Smooth muscle cell (in vitro differentiated cells): Measurements from ENCODE around the gene BRD4. TPM values are rescaled to one million over a fixed set of nuclear protein-coding genes. Genes with fewer than 3 reads are reported as not detected.

Experiments
- DNase-seq: peaks from one replicate; lab custom pipeline; 2025; ENCODE audit not compliant: unreplicated experiment; lab: John Stamatoyannopoulos, UW
- H2AFZ ChIP-seq: fragments of 200-600 bp; sonication (generic); 2 replicates; pipeline ENCODE4 v1.6.0; 2016; ENCODE audit warnings: antibody characterized with exemption, low read depth, mild to moderate bottlenecking
- H3F3A ChIP-seq: fragments of 200-600 bp; sonication (generic); 2 replicates; pipeline ENCODE4 v1.6.0; 2017; ENCODE audit warnings: antibody characterized with exemption, low read depth
- H3K27ac ChIP-seq: fragments of 200-600 bp; sonication (generic); 2 replicates; pipeline ENCODE4 v1.5.1; 2016; ENCODE audit warnings: low read depth, mild to moderate bottlenecking
- H3K27me3 ChIP-seq: fragments of 200-600 bp; sonication (generic); 2 replicates; pipeline ENCODE4 v1.6.1; 2016; ENCODE audit warnings: low read depth, mild to moderate bottlenecking
- H3K36me3 ChIP-seq: fragments of 200-600 bp; sonication (generic); 2 replicates; pipeline ENCODE4 v1.5.1; 2016; ENCODE audit warnings: low read depth
- H3K4me1 ChIP-seq: fragments of 200-600 bp; sonication (generic); 2 replicates; pipeline ENCODE4 v1.5.1; 2016; ENCODE audit warnings: low read depth
- H3K4me2 ChIP-seq: fragments of 200-600 bp; sonication (generic); 2 replicates; pipeline ENCODE4 v1.6.0; 2016; ENCODE audit warnings: mild to moderate bottlenecking
- H3K4me3 ChIP-seq: fragments of 200-600 bp; sonication (generic); 2 replicates; pipeline ENCODE4 v1.5.1; 2016; ENCODE audit warnings: mild to moderate bottlenecking
- H3K79me2 ChIP-seq: fragments of 200-600 bp; sonication (generic); 2 replicates; pipeline ENCODE4 v1.6.0; 2016; ENCODE audit warnings: low read depth, mild to moderate bottlenecking
- H3K9ac ChIP-seq: fragments of 200-600 bp; sonication (generic); 2 replicates; pipeline ENCODE4 v1.6.0; 2016; ENCODE audit warnings: low read depth
- H3K9me3 ChIP-seq: fragments of 200-600 bp; sonication (generic); replicated peaks from 2 replicates; pipeline ENCODE4 v1.5.1; 2016; ENCODE audit warnings: low read depth
- H4K20me1 ChIP-seq: fragments of 200-600 bp; sonication (generic); 2 replicates; pipeline ENCODE4 v1.6.0; 2016; ENCODE audit warnings: low read depth
- WGBS: methylation state at CpG from one replicate; pipeline ENCODE4 v1.1.7; 2016; ENCODE audit warnings: low lambda C conversion rate; 5-methylcytosine and 5-hydroxymethylcytosine counted together
- polyA plus RNA-seq: library from polyadenylated mRNA; unstranded; fragments of >200 nt; fragmentation: Nextera tagmentation; extraction: Ambion mirVana; gene quantifications from 2 replicates; pipeline ENCODE4 v1.2.1, GENCODE V29; 2016
- total RNA-seq: library from RNA; depleted of rRNA; stranded (reverse); fragments of >200 nt; gene quantifications from 2 replicates; pipeline ENCODE4 v1.2.3, GENCODE V29; 2014
- TF ChIP-seq, protein P1 (sequence below): fragments of 200-600 bp; sonication (generic); IDR thresholded peaks from 2 replicates; pipeline ENCODE4 v1.5.1; 2017; ENCODE audit warnings: borderline replicate concordance, mild to moderate bottlenecking, antibody characterized with exemption; ENCODE audit not compliant: insufficient read depth, poor library complexity, severe bottlenecking

The BRD4 gene
- total and polyA plus RNA-seq, 2 experiments from 2014 or later: 24.1 to 102 TPM

DNA sequence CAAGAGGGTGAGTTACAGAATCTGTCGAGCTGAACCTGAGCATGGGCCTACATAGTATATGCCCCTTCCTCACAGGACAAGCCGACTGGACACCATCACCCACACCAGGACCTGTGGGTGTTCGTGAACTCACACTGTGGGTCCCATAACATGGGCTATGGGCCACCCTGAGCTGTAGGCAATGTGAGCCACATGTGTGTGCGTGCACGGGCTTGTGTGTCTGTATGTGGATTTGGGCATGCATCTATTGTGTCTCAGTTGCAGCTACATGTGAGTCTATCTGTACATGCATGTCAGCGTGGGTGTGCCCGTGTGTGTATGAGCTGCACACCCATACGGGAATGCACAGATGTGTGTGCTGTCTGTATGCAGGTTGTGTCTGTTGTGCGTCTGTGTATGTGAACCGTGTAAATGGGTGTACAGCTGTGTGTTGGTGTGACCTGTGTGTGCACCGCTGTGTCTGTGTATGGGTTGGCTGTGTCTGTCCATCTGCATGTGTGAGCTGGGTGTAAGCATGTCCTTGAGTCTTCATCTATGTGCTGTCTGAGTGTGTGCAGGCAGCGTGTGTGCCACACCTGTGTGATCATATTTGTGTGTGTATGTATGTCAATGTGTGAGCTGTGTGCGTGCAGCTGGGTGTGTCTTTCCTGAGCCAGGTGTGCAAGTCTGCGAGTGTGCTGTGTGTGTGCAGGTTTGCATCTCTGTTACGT lies 133.2 kb downstream of the BRD4 start:
- peak overlapping the region; percentile 99 for H3K4me2 ChIP-seq
- WGBS: 77% methylated on average over 15 of the region's 15 CpGs

DNA sequence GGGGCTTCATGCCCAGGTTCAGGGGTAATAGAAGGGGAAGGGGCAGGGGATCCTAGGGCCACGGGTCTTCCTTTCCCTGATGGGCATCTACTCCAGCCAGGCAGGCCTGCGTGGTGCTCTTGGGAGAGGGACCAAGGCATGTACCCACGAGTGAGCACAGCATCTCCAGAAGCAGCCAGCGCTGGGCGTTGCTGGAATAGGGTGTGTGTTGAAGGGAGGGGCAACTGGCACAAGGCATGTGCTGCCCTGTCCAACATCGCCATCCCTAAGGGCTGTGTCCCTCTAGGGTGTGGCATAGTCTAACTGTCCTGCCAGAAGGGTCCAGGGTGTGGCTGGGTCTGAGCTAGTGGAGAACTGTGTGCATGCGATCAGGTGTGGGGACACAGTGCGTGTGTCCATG lies 134.4 kb downstream of the BRD4 start:
- Histone ChIP-seq H2AFZ (no peak overlapping the region), H3K4me1 (peaks cover 8% of the 10 kb centered on the region), H3F3A (peaks cover 15% of the 10 kb centered on the region), H3K9ac (no peak overlapping the region), H3K27ac (no peak overlapping the region), H3K36me3 (no peaks in the 10 kb centered on the region), H3K4me2 (no peak overlapping the region), H3K79me2 (peaks cover 31% of the 10 kb centered on the region), H3K4me3 (no peak overlapping the region), H3K27me3 (no peaks in the 10 kb centered on the region), H3K9me3 (no peaks in the 10 kb centered on the region), H4K20me1 (peaks cover 55% of the 10 kb centered on the region)
- 88% methylated on average over 8 of the region's 8 CpGs for WGBS
- DNase-seq: no peak
- TF ChIP-seq, protein P1, sequence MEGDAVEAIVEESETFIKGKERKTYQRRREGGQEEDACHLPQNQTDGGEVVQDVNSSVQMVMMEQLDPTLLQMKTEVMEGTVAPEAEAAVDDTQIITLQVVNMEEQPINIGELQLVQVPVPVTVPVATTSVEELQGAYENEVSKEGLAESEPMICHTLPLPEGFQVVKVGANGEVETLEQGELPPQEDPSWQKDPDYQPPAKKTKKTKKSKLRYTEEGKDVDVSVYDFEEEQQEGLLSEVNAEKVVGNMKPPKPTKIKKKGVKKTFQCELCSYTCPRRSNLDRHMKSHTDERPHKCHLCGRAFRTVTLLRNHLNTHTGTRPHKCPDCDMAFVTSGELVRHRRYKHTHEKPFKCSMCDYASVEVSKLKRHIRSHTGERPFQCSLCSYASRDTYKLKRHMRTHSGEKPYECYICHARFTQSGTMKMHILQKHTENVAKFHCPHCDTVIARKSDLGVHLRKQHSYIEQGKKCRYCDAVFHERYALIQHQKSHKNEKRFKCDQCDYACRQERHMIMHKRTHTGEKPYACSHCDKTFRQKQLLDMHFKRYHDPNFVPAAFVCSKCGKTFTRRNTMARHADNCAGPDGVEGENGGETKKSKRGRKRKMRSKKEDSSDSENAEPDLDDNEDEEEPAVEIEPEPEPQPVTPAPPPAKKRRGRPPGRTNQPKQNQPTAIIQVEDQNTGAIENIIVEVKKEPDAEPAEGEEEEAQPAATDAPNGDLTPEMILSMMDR: no peak

More for the DNA sequence above, 133.2 kb downstream of the BRD4 start:
- Histone ChIP-seq H3K9me3 (no peaks in the 10 kb centered on the region), H3K27ac (peak overlapping the region; percentile 91), H3K4me1 (peaks cover 8% of the 10 kb centered on the region), H3K4me3 (peak overlapping the region; percentile 89), H3K9ac (peak overlapping the region; percentile 87), H3K27me3 (no peaks in the 10 kb centered on the region), H3K36me3 (no peaks in the 10 kb centered on the region), H2AFZ (no peak overlapping the region), H3K79me2 (peaks cover 23% of the 10 kb centered on the region), H4K20me1 (peaks cover 47% of the 10 kb centered on the region), H3F3A (peaks cover 15% of the 10 kb centered on the region)
- TF ChIP-seq, protein P1: no peak
- DNase-seq: no peak

DNA sequence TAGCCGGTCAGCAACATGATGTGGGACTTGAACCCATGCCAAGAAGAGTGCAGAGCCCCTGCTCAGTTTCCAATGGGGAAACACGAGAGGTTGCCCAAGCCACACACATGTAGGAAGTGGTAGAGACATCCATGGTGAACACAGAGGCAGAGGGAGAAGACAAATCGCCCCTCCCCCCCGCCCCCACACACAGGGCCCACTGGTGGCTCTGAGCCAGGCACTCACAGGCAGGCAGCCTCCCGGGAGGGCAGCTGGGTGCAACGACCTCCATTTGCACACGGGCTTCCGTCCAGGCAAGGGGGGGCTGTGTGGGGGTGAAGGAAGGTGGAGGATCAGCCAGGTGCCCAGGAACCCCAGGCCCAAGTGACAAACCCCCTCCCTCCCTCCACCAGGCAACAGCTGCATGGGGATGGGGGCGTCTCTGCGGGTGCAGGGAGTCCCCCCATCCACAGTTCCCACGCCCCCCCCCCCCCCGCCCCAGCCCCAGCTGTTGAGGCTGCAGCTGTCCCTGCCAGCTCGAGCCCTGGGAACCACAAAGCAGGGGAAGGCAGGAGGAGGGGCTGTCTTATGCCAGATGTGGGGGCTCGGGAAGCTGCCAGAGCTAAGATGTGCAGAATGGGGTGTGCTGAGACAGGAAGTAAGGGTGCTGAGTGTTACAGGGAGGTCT lies 134.9 kb downstream of the BRD4 start:
- Histone ChIP-seq H3K4me3 (no peak overlapping the region), H3K9ac (no peak overlapping the region), H3K9me3 (no peaks in the 10 kb centered on the region), H3F3A (peaks cover 15% of the 10 kb centered on the region), H3K79me2 (peaks cover 35% of the 10 kb centered on the region), H2AFZ (no peak overlapping the region), H4K20me1 (peaks cover 60% of the 10 kb centered on the region), H3K4me2 (no peak overlapping the region), H3K36me3 (no peaks in the 10 kb centered on the region), H3K4me1 (peaks cover 8% of the 10 kb centered on the region), H3K27me3 (no peaks in the 10 kb centered on the region), H3K27ac (no peak overlapping the region)
- DNase-seq: no peak
- TF ChIP-seq, protein P1: no peak
- 70% methylated on average over 8 of the region's 14 CpGs for WGBS
